ENCODE results near the gene GUSB. TPM values are rescaled to one million over a fixed set of nuclear protein-coding genes. Genes with fewer than 3 reads are reported as not detected.
"Not testable (repeated sequence)": the region's sequence is repeated elsewhere in the genome, so short reads cannot be mapped to it uniquely, and the experiment has no call there.

GUSB gene
- polyA plus RNA-seq (ENCODE audit: insufficient read length in 4 of 4) = 10 to 100 TPM; 60.2 to 83.7 (median 73.7) TPM

DNA sequence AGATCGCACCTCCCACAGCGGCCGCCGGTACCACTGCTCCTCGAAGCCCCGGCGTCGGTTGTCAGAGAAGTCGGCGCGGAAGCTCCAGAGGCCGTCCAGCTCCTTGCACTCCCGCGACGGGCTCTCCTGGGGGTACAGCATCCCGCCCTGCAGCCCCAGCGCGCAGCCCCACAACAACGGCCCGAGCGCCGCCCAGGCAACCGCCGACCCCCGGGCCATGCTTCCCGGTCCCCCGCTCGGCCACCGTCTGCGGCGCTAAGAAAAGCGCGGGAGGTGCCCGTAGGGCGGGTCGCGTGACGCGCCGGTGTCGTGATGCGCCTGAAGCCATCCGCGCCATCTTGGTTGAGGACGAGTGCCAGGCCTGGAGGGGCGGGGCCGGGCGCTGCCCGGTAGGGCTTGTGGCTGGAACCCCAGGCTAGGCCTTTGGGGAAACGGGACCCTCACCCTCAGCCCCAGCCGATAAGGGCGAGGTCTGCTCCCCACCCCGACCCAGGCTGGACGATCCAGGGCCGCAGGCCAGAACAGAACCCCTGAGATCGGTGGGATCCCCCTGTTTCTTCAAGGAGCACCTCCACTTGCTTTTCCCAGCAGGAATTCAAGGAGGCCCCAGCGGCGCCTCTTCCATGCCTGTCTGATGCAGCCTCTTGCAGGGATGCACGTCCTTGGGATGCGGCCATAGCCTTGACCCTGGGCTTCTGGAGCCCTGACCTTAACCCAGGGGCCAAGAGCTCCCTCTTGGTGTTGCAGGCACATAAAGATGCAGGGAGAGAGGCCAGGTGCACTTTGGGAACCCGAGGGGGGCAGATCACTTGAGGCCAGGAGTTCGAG, at the start of gene GUSB:
GUSB (minus strand) TSS at position 249 of the 828 bp plus-strand sequence; CDS start at position 219, 30 bp downstream.
- DNase-seq (ENCODE audit: low read depth in 4 of 4, low spot score in 3 of 4) = peak; percentile 79 to 87 (median 80)

DNA sequence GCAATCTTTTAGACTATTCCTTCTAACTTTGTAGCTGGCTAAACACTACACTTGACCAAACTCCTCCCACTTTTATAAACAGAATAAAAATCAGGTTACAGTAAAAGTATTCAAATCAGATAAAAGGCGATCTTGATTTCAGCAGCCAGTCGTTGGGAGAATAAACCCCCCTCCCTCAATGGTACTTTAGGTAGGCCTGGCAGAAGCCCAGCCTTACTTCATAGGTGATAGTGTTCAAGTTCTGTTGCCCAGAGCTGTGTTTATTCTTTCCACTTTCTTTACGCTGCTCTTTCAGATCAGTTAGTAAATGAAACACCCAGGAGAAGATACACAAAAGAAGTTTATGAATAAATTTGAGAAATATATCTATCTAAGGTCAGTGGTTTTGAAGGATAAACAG, 46.3 kb upstream of the GUSB start:
- not testable (repeated sequence) for DNase-seq (ENCODE audit: low read depth in 4 of 4, low spot score in 3 of 4)

- no peak for DNase-seq (ENCODE audit: low read depth in 4 of 4, low spot score in 3 of 4)
These were observed 34.1 kb upstream of the GUSB start for GRCh38 chr7:66016131-66016461.

GRCh38 chr7:66015440-66016130, 33.6 kb upstream of the GUSB start:
- DNase-seq (ENCODE audit: low read depth in 4 of 4, low spot score in 3 of 4) = no peak

DNA sequence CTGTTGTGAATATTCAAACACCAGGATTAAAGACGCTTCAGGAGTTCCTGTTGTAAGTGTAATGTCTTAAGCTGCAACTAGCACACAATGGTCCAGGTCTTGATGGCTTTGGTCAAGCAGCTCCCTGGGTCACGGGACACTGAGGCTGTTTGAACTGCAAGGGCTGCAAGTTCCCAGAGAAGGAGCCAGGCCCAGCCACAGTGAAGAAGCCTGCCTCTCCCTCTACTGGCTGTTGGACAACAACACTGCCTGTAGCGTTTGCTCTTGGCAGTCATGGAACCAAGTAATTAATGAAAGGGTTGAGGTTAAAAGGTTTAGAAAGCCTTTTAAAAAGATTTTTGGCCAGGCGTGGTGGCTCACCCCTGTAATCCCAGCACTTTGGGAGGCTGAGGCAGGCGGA, 31.9 kb upstream of the GUSB start:
- peak in 1 of 4 donors; percentile 25 for DNase-seq (ENCODE audit: low read depth in 4 of 4, low spot score in 3 of 4)

- DNase-seq (ENCODE audit: low read depth in 4 of 4, low spot score in 3 of 4) = no peak
These were observed 25.2 kb upstream of the GUSB start for GRCh38 chr7:66007232-66007631.

GRCh38 chr7:66005115-66005671, 23.2 kb upstream of the GUSB start:
- DNase-seq (ENCODE audit: low read depth in 4 of 4, low spot score in 3 of 4) = not testable (repeated sequence)

DNA sequence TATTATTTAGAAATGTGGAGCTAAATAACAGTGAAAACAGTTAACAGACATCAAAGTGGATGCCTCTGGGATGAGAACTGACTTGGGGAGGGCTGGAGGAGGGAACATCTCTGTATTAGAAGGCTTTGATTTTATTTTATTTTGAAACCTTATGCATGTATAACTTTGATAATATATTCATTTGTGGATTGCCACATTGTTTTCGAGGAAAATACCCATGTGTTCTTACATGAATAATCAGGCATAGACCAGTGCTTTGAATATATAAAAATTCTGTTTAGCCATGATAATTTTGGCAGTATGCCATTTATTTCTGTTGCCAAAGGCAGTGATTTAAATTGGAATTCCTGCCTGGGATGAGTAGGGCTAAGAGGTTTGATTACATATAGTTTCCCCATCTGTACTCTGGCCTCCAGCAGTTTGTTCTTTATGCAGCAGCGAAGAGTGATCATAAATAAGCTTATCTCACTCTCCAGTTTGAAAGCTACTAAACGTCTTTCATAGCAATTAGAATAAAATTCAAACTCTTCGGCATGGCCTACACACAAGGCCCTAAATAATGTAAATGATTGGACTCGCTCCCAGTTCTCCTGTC, 18.9 kb upstream of the GUSB start:
- not testable (repeated sequence) for DNase-seq (ENCODE audit: low read depth in 4 of 4, low spot score in 3 of 4)

DNA sequence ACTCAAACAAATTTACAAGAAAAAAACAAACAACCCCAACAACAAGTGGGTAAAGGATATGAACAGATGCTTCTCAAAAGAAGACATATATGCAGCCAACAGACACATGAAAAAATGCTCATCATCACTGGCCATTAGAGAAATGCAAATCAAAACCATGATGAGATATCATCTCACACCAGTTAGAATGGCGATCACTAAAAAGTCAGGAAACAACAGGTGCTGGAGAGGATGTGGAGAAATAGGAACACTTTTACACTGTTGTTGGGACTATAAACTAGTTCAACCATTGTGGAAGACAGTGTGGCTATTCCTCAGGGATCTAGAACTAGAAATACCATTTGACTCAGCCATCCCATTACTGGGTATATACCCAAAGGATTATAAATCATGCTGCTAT, 13.0 kb upstream of the GUSB start:
- DNase-seq (ENCODE audit: low read depth in 4 of 4, low spot score in 3 of 4) = not testable (repeated sequence)

- DNase-seq (ENCODE audit: low read depth in 4 of 4, low spot score in 3 of 4) = no peak
These were observed 10.5 kb upstream of the GUSB start for GRCh38 chr7:65992526-65992925.

- DNase-seq (ENCODE audit: low read depth in 4 of 4, low spot score in 3 of 4) = not testable (repeated sequence)
These were observed 9.8 kb upstream of the GUSB start for GRCh38 chr7:65991829-65992228.

DNA sequence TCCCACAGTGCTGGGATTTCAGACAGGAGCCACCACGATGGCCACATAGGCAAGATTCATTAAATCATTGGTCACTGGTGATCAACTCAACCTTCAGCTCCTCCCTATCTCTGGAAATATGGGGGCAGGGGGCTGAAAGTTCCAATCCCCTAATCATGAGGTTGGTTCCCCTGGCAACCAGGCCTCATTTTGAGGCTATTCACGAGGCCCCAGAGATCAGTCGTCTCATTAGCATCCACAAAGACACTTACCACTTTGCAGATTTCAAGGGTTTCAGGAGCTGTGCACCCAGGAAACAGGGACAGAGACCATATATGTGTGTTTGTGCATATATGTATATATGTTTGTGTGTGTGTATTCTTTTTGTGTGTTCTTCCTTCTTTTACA, 7.7 kb upstream of the GUSB start:
- no peak for DNase-seq (ENCODE audit: low read depth in 4 of 4, low spot score in 3 of 4)

DNA sequence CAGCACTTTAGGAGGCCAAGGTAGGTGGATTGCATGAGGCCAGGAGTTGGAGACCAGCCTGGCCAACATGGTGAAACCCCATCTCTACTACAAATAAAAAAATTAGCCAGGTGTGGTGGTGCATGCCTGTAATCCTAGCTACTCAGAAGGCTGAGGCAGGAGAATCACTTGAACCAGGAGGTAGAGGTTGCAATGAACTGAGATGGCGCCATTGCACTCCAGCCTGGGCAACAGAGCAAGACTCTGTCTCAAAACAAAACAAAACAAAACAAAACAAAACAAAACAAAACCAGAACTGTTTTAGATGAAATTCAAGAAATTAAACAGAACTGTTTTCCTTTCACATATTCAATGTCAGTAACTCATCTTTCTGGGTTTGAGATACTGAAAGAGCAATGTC, 6.5 kb upstream of the GUSB start:
- DNase-seq (ENCODE audit: low read depth in 4 of 4, low spot score in 3 of 4) = not testable (repeated sequence)

DNA sequence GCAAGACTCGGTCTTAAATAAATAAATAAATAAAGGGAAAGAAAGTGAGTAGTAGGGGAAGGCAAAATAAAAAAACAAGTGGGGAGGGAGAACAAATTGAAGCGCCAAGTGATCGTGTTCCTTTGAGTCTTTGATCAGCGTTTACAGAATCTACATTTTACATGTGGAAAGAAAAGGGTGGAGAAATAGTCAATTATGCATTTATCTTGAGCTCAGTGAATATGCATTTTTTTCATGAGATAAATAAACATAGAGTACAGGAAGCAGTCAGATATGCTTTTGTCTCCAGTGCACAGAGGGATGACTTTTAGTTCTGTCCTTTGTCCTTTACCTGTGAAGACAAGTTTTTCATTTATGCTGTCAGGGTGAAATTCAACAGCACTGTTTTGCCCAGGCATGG, 6.1 kb upstream of the GUSB start:
- DNase-seq (ENCODE audit: low read depth in 4 of 4, low spot score in 3 of 4) = no peak

GRCh38 chr7:65983965-65984658, 2.1 kb upstream of the GUSB start:
- DNase-seq (ENCODE audit: low read depth in 4 of 4, low spot score in 3 of 4) = no peak

GRCh38 chr7:65980478-65981250, 1.3 kb downstream of the GUSB start:
- DNase-seq (ENCODE audit: low read depth in 4 of 4, low spot score in 3 of 4) = no peak

GRCh38 chr7:65979583-65980477, 2.2 kb downstream of the GUSB start:
- no peak for DNase-seq (ENCODE audit: low read depth in 4 of 4, low spot score in 3 of 4)

DNA sequence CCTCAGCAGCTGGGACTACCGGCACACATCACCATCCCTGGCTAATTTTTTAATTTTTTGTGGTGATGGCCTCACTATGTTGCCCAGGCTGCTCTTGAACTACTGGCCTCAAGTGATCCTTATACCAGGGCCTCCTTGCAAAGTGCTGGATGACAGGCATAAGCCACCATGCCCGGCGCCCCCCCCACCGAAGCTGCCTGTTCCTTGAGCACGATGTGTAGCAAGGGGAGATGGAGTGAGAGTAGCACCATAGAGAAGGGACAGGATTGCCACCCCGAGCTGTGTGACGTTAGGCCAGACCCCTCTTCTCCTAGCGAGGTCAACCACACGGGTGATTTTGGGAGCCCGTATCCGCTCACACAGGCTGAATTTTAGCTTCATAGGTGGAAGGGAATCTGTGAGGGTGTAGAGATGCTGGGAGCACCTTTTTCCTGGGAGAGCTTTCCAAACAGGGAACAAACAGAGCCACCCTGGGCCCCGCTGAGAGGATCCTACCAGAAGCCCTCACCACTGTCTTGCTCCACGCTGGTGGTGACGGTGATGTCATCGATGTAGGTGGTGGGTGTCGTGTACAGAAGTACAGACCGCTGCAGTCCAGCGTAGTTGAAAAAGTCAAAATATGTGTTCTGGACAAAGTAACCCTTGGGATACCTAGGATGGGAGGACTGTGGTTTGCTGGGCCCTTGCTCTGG, 3.0 kb downstream of the GUSB start:
- no peak for DNase-seq (ENCODE audit: low read depth in 4 of 4, low spot score in 3 of 4)

Data from left renal pelvis (tissue), 4 donors.